ENCODE data around the gene ATP8A2.

DNA sequence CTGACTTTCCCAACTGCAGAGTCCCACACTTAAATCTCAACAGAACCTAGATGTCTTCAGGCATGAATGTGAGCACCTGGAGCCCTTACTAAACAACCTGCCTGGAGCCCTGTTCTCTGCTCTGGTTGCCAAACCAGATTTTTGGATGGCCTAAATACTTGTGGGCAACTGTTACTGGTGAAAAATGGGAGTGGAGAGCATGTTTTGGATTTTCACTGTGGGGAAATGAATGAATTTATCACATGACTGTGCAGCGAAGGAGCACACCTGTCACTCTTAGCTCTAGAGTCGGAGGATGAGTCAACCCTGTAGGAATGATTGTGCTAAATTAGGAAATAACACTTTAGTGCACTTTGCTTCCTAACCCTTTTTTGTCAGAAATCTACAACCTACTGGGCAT lies 649.7 kb downstream of the ATP8A2 start:
- TF ChIP-seq, protein P1, sequence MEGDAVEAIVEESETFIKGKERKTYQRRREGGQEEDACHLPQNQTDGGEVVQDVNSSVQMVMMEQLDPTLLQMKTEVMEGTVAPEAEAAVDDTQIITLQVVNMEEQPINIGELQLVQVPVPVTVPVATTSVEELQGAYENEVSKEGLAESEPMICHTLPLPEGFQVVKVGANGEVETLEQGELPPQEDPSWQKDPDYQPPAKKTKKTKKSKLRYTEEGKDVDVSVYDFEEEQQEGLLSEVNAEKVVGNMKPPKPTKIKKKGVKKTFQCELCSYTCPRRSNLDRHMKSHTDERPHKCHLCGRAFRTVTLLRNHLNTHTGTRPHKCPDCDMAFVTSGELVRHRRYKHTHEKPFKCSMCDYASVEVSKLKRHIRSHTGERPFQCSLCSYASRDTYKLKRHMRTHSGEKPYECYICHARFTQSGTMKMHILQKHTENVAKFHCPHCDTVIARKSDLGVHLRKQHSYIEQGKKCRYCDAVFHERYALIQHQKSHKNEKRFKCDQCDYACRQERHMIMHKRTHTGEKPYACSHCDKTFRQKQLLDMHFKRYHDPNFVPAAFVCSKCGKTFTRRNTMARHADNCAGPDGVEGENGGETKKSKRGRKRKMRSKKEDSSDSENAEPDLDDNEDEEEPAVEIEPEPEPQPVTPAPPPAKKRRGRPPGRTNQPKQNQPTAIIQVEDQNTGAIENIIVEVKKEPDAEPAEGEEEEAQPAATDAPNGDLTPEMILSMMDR (IDR thresholded peaks at IDR 0.05): no peak
- TF ChIP-seq POLR2AphosphoS5 (IDR thresholded peaks at IDR 0.05): no peak
